Activated CD8-positive, alpha-beta memory T cell treated with anti-CD3 and anti-CD28 coated beads, Interleukin-2, amount 10 ng/mL, durations not matched to agents 7 days and 5 days (primary cell): Measurements from ENCODE around the gene PABPC1L. TPM values are rescaled to one million over a fixed set of nuclear protein-coding genes. Genes with fewer than 3 reads are reported as not detected.
A peak's percentile ranks its signal among the peaks of the same experiment; 100 is the strongest.

Source experiments
- ATAC-seq: fragments of 150-1000 bp; cut with Tn5 transposase; one replicate; pipeline ENCODE4 v1.10.0; 2021; ENCODE audit warnings: moderate library complexity
- CTCF ChIA-PET: fragments of 350-600 bp; sonication (Branson Sonifier 250); formaldehyde crosslinking; loops from one replicate; lab custom pipeline; 2021; ENCODE audit warnings: antibody characterized with exemption; lab: Charles Lee
- DNase-seq: peaks from one replicate; pipeline ENCODE4 v3.0.0-alpha.2; 2020
- H3K27ac Mint-ChIP-seq: one replicate; pipeline ENCODE4 v1.8.0; 2021; ENCODE audit warnings: mild to moderate bottlenecking, mixed read lengths
- H3K27me3 Mint-ChIP-seq: one replicate; pipeline ENCODE4 v1.8.0; 2021; ENCODE audit warnings: mixed read lengths
- H3K36me3 Mint-ChIP-seq: one replicate; pipeline ENCODE4 v1.8.0; 2021; ENCODE audit warnings: mild to moderate bottlenecking, mixed read lengths
- H3K4me1 Mint-ChIP-seq: one replicate; pipeline ENCODE4 v1.8.0; 2021; ENCODE audit warnings: mixed read lengths
- H3K4me3 Mint-ChIP-seq: one replicate; pipeline ENCODE4 v1.8.0; 2021; ENCODE audit warnings: mild to moderate bottlenecking, moderate library complexity, mixed read lengths
- H3K9me3 Mint-ChIP-seq: one replicate; pipeline ENCODE4 v1.8.0; 2022; ENCODE audit warnings: low read depth, mixed read lengths
- total RNA-seq, 2 experiments: library from RNA; stranded (reverse); gene quantifications; one replicate each; pipeline ENCODE4 v1.2.3, GENCODE V29; 2021

PABPC1L gene
- total RNA-seq, 2 experiments from 2014 or later, result 113 to 126 TPM

GRCh38 chr20:44910690-44911262, 916 bp downstream of the PABPC1L start:
- DNase-seq, result no peak
- no peaks in the 10 kb centered on the region for H3K9me3 Mint-ChIP-seq
- CTCF ChIA-PET, result interaction anchor here (0.9 to 1.6 kb wide), 9 partner anchors 19 to 185 kb away, joined by 3 to 6 read pairs (median 3); no protein-coding TSS in a partner anchor
- peak overlapping the region; percentile 85 for H3K4me3 Mint-ChIP-seq
- no peak for ATAC-seq
- peak overlapping the region; percentile 70 for H3K27ac Mint-ChIP-seq
- peaks cover 42% of the 10 kb centered on the region for H3K4me1 Mint-ChIP-seq
- H3K27me3 Mint-ChIP-seq, result no peaks in the 10 kb centered on the region
- H3K36me3 Mint-ChIP-seq, result peaks cover 34% of the 10 kb centered on the region

- H3K36me3 Mint-ChIP-seq, result peaks cover 29% of the 10 kb centered on the region
Observed at GRCh38 chr20:44911264-44911921, 1.5 kb downstream of the PABPC1L start.

DNA sequence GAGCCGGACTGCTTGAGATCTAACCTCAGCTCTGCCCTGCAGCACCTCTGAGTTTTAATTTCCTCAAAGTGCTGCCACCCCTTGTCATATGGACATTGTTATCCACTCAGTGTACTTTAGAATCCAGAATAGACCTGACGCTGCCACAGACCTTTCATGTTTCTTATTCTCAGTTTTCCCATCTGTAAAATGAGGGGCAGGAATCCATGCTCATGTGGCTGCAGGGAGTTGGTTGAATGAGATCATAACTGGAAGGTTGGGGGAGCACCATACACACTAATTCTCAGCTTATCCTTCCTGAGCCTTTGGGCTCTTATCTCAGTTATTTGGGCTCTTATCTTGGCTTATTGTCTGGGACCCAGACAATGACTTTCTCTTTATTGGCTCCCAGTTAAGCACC, 2.3 kb downstream of the PABPC1L start:
- CTCF ChIA-PET, result no interaction called here
- Mint-ChIP-seq H3K36me3 (peaks cover 33% of the 10 kb centered on the region), H3K27me3 (no peaks in the 10 kb centered on the region), H3K9me3 (no peaks in the 10 kb centered on the region), H3K4me1 (peaks cover 46% of the 10 kb centered on the region), H3K27ac (no peak overlapping the region), H3K4me3 (no peak overlapping the region)
- DNase-seq (no peak), ATAC-seq (no peak)

More at GRCh38 chr20:44911264-44911921, 1.5 kb downstream of the PABPC1L start:
- peak overlapping the region; percentile 48 for H3K27ac Mint-ChIP-seq
- H3K27me3 Mint-ChIP-seq, result no peaks in the 10 kb centered on the region
- H3K4me1 Mint-ChIP-seq, result peaks cover 46% of the 10 kb centered on the region
- DNase-seq (peak; percentile 72), ATAC-seq (no peak)
- CTCF ChIA-PET, result interaction anchor here (0.9 to 1.6 kb wide), 9 partner anchors 19 to 185 kb away, joined by 3 to 6 read pairs (median 3); no protein-coding TSS in a partner anchor
- H3K9me3 Mint-ChIP-seq, result no peaks in the 10 kb centered on the region
- peak overlapping the region; percentile 59 for H3K4me3 Mint-ChIP-seq

DNA sequence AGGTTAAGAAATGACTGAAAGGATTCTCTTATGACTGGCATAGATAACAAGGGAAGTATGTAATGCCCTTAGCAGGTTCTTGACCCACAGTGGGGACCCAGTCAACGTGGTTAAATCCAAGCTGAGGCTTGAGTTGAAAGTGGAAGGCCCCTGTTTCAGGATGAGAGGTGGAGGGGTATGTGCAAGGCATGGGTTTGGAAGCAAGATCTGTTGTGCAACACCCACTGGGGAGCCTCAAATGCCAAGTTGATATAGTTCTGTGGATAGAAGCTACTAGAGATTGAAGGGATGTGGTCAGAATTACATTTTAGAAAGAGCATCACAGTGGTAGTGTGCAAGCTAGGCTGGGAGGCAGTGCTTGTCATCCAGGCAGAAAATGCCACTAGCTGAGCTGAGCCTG, 5.1 kb downstream of the PABPC1L start:
- DNase-seq (peak; percentile 64), ATAC-seq (peak; percentile 59)
- Mint-ChIP-seq H3K36me3 (peaks cover 29% of the 10 kb centered on the region), H3K9me3 (no peaks in the 10 kb centered on the region), H3K27ac (peak overlapping the region; percentile 77), H3K4me1 (peaks cover 35% of the 10 kb centered on the region), H3K4me3 (no peak overlapping the region), H3K27me3 (no peaks in the 10 kb centered on the region)
- CTCF ChIA-PET, result interaction anchor here (0.6 to 1.7 kb wide), 4 partner anchors 11 to 138 kb away, joined by 3 to 4 read pairs (median 3); no protein-coding TSS in a partner anchor

DNA sequence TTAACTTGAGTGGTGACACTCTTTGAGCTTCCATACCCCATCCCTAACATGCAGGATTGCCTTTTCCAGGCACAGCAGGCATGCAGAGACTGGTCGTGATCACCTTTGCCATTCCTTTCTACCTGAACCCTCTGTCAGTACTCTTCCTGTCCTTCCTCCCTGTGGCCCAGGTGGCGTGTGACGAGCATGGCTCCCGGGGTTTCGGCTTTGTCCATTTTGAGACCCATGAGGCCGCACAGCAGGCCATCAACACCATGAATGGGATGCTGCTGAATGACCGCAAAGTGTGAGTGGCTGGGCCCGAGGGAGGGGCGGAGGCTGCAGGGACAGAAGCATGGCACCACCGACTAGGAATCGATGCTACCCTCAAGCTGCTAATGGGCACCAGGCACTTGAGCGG, 6.7 kb downstream of the PABPC1L start:
- Mint-ChIP-seq H3K4me3 (no peak overlapping the region), H3K9me3 (no peaks in the 10 kb centered on the region), H3K4me1 (peaks cover 26% of the 10 kb centered on the region), H3K27ac (no peak overlapping the region), H3K27me3 (no peaks in the 10 kb centered on the region), H3K36me3 (peaks cover 32% of the 10 kb centered on the region)
- DNase-seq (no peak), ATAC-seq (no peak)
- CTCF ChIA-PET, result interaction anchor here (1.1 kb wide), 1 partner anchor 183 kb away, joined by 4 read pairs; no protein-coding TSS in a partner anchor

GRCh38 chr20:44917399-44917798, 7.5 kb downstream of the PABPC1L start:
- no peak for ATAC-seq
- Mint-ChIP-seq H3K9me3 (no peaks in the 10 kb centered on the region), H3K27me3 (no peaks in the 10 kb centered on the region), H3K27ac (no peak overlapping the region), H3K36me3 (peaks cover 31% of the 10 kb centered on the region), H3K4me3 (no peak overlapping the region), H3K4me1 (peaks cover 22% of the 10 kb centered on the region)
- no peak for DNase-seq
- CTCF ChIA-PET, result interaction anchor here (1.0 to 1.1 kb wide), 2 partner anchors 20 to 182 kb away, joined by 3 to 4 read pairs; no protein-coding TSS in a partner anchor

GRCh38 chr20:44918342-44918741, 8.5 kb downstream of the PABPC1L start:
- no peak for ATAC-seq
- CTCF ChIA-PET, result interaction anchor here (1.0 to 1.1 kb wide), 2 partner anchors 19 to 44 kb away, joined by 3 read pairs; no protein-coding TSS in a partner anchor
- H3K4me3 Mint-ChIP-seq, result no peak overlapping the region
- peaks cover 20% of the 10 kb centered on the region for H3K4me1 Mint-ChIP-seq
- DNase-seq, result no peak
- no peaks in the 10 kb centered on the region for H3K27me3 Mint-ChIP-seq
- no peak overlapping the region for H3K27ac Mint-ChIP-seq
- H3K9me3 Mint-ChIP-seq, result no peaks in the 10 kb centered on the region
- peaks cover 25% of the 10 kb centered on the region for H3K36me3 Mint-ChIP-seq

GRCh38 chr20:44918761-44919160, 8.9 kb downstream of the PABPC1L start:
- H3K9me3 Mint-ChIP-seq, result no peaks in the 10 kb centered on the region
- H3K27ac Mint-ChIP-seq, result no peak overlapping the region
- H3K4me1 Mint-ChIP-seq, result peaks cover 19% of the 10 kb centered on the region
- H3K27me3 Mint-ChIP-seq, result no peaks in the 10 kb centered on the region
- H3K4me3 Mint-ChIP-seq, result no peak overlapping the region
- DNase-seq (no peak), ATAC-seq (no peak)
- CTCF ChIA-PET, result interaction anchor here (1.0 to 1.1 kb wide), 2 partner anchors 19 to 44 kb away, joined by 3 read pairs; no protein-coding TSS in a partner anchor
- peaks cover 21% of the 10 kb centered on the region for H3K36me3 Mint-ChIP-seq

DNA sequence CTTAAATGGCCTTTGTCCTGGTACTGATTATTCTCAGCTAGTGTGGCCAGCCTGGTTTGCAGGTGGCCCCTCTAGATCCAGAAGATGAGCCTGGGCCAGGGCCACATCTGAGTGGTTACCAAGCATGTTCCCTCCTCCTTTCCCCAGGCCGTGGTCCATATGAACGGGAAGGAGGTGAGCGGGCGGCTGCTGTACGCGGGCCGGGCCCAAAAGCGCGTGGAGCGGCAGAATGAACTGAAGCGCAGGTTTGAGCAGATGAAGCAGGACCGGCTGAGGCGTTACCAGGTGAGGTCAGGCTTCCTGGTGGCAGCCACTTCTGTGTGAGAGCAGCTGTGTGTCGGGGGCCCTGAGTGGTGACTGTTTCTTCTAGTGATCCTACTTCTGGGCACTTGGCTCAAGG, 11.6 kb downstream of the PABPC1L start:
- peaks cover 20% of the 10 kb centered on the region for H3K36me3 Mint-ChIP-seq
- DNase-seq, result no peak
- CTCF ChIA-PET, result interaction anchor here (1.0 kb wide), 1 partner anchor 14 kb away, joined by 3 read pairs; no protein-coding TSS in a partner anchor
- H3K4me3 Mint-ChIP-seq, result no peak overlapping the region
- no peaks in the 10 kb centered on the region for H3K4me1 Mint-ChIP-seq
- no peaks in the 10 kb centered on the region for H3K9me3 Mint-ChIP-seq
- ATAC-seq, result no peak
- H3K27ac Mint-ChIP-seq, result no peak overlapping the region
- no peaks in the 10 kb centered on the region for H3K27me3 Mint-ChIP-seq

DNA sequence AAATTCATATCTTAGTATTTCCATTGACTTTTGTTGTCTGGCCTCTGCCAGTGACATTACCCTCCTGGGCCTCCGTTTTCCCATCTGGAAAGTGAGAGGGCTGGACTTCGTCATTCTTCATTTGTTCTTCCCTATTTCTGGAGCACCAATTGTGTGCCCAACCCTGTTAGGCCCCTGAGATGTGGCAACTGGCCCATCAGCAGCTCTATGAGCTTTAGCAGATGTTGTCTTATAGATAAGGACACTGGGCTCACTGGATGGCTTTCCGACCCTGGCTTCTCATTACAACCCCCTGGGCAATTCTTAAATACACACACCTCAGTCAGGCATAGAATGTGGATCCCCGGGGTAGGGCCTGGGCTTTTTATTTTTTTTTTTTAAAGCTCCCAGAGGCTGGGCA, 14.7 kb downstream of the PABPC1L start:
- no peak overlapping the region for H3K4me3 Mint-ChIP-seq
- no peaks in the 10 kb centered on the region for H3K27me3 Mint-ChIP-seq
- CTCF ChIA-PET, result interaction anchor here (0.5 to 0.6 kb wide), 2 partner anchors 38 to 85 kb away, joined by 3 to 4 read pairs; no protein-coding TSS in a partner anchor
- H3K36me3 Mint-ChIP-seq, result peaks cover 15% of the 10 kb centered on the region
- no peak for ATAC-seq
- no peaks in the 10 kb centered on the region for H3K9me3 Mint-ChIP-seq
- no peak overlapping the region for H3K27ac Mint-ChIP-seq
- no peak for DNase-seq
- H3K4me1 Mint-ChIP-seq, result no peaks in the 10 kb centered on the region

GRCh38 chr20:44928595-44928994, 18.7 kb downstream of the PABPC1L start:
- CTCF ChIA-PET, result no interaction called here
- H3K27ac Mint-ChIP-seq, result no peak overlapping the region
- ATAC-seq (no peak), DNase-seq (no peak)
- H3K4me3 Mint-ChIP-seq, result no peak overlapping the region
- H3K36me3 Mint-ChIP-seq, result peaks cover 15% of the 10 kb centered on the region
- no peaks in the 10 kb centered on the region for H3K9me3 Mint-ChIP-seq
- no peaks in the 10 kb centered on the region for H3K4me1 Mint-ChIP-seq
- no peaks in the 10 kb centered on the region for H3K27me3 Mint-ChIP-seq

DNA sequence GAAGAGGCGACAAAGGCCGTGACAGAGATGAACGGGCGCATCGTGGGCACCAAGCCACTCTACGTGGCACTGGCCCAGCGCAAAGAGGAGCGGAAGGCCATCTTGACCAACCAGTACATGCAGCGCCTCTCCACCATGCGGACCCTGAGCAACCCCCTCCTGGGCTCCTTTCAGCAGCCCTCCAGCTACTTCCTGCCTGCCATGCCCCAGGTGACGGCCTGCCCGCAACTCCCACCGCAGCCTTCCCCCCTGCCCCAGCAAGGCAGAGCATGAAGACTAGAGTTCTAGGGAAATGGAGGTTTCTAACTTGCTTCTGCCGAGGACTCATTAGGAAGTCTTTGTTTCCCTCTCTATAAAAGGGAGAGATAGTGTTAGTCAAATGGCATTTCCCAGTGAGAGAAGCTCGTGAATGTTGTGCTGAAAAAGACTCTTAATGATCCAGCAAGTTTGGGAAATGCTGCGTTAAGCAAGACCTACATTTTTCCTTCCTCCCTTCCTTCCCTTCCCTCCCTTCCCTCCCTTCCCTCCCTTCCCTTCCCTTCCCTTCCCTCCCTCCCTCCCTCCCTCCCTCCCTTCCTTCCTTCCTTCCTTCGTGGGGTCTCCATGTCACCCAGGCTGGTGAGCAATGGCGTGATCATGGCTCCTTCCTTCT, 20.8 kb downstream of the PABPC1L start:
- DNase-seq (no peak), ATAC-seq (no peak)
- Mint-ChIP-seq H3K36me3 (peaks cover 13% of the 10 kb centered on the region), H3K9me3 (no peaks in the 10 kb centered on the region), H3K4me1 (no peaks in the 10 kb centered on the region), H3K27ac (no peak overlapping the region), H3K27me3 (no peaks in the 10 kb centered on the region), H3K4me3 (no peak overlapping the region)
- CTCF ChIA-PET, result no interaction called here

- Mint-ChIP-seq H3K27me3 (no peaks in the 10 kb centered on the region), H3K9me3 (no peaks in the 10 kb centered on the region), H3K4me1 (no peaks in the 10 kb centered on the region), H3K4me3 (no peak overlapping the region), H3K36me3 (peaks cover 18% of the 10 kb centered on the region), H3K27ac (no peak overlapping the region)
- CTCF ChIA-PET, result interaction anchor here (1.3 kb wide), 1 partner anchor 165 kb away, joined by 3 read pairs; no protein-coding TSS in a partner anchor
- ATAC-seq, result no peak
- no peak for DNase-seq
Observed at GRCh38 chr20:44931911-44932310, 22.1 kb downstream of the PABPC1L start.
